HG03045 (cell line): ENCODE measurements around the gene LYSMD2.

ENCODE experiments used
- ATAC-seq: cut with Tn5 transposase; IDR thresholded peaks from one replicate; pipeline ENCODE4 v1.9.1; 2021; ENCODE audit warnings: mild to moderate bottlenecking, moderate library complexity; ENCODE audit not compliant: unreplicated experiment

LYSMD2 gene

GRCh38 chr15:51720201-51720995 is 17.1 kb downstream of the LYSMD2 start:
- ATAC-seq, result no peak

- no peak for ATAC-seq
These were observed 18.7 kb downstream of the LYSMD2 start for GRCh38 chr15:51718746-51719145.

GRCh38 chr15:51718219-51718618 is 19.2 kb downstream of the LYSMD2 start:
- ATAC-seq, result no peak

- ATAC-seq, result no peak
These were observed 22.5 kb downstream of the LYSMD2 start for GRCh38 chr15:51714911-51715310.

- ATAC-seq, result no peak
These were observed 23.3 kb downstream of the LYSMD2 start for GRCh38 chr15:51714162-51714561.

- ATAC-seq, result no peak
These were observed 28.4 kb downstream of the LYSMD2 start for GRCh38 chr15:51709031-51709430.

GRCh38 chr15:51708013-51708412 is 29.4 kb downstream of the LYSMD2 start:
- no peak for ATAC-seq

- no peak for ATAC-seq
These were observed 30.4 kb downstream of the LYSMD2 start for GRCh38 chr15:51706926-51707608.

GRCh38 chr15:51706291-51706690 is 31.2 kb downstream of the LYSMD2 start:
- ATAC-seq, result no peak

GRCh38 chr15:51702710-51703109 is 34.7 kb downstream of the LYSMD2 start:
- no peak for ATAC-seq

GRCh38 chr15:51699373-51699772 is 38.1 kb downstream of the LYSMD2 start:
- no peak for ATAC-seq

- ATAC-seq, result no peak
These were observed 40.3 kb downstream of the LYSMD2 start for GRCh38 chr15:51697163-51697562.

- ATAC-seq, result no peak
These were observed 40.9 kb downstream of the LYSMD2 start for GRCh38 chr15:51696566-51696965.

GRCh38 chr15:51692154-51692553 is 45.3 kb downstream of the LYSMD2 start:
- ATAC-seq, result no peak

- ATAC-seq, result no peak
These were observed 48.6 kb downstream of the LYSMD2 start for GRCh38 chr15:51688863-51689262.

GRCh38 chr15:51687565-51687964 is 49.9 kb downstream of the LYSMD2 start:
- ATAC-seq, result no peak

- ATAC-seq, result no peak
These were observed 56.0 kb downstream of the LYSMD2 start, which contains the start of gene SCG3 for GRCh38 chr15:51681303-51681963. TSS of gene SCG3 (plus strand) at chr15:51681503. CDS start at chr15:51681756, 253 bp downstream.

GRCh38 chr15:51680321-51680720 is 57.1 kb downstream of the LYSMD2 start:
- no peak for ATAC-seq

GRCh38 chr15:51678096-51678495 is 59.4 kb downstream of the LYSMD2 start:
- ATAC-seq, result no peak

- ATAC-seq, result no peak
These were observed 60.0 kb downstream of the LYSMD2 start for GRCh38 chr15:51677452-51677851.

GRCh38 chr15:51677021-51677420 is 60.4 kb downstream of the LYSMD2 start:
- no peak for ATAC-seq

GRCh38 chr15:51675234-51675633 is 62.2 kb downstream of the LYSMD2 start:
- no peak for ATAC-seq
